Measurements from ENCODE around the gene ADAMTS9. TPM values are rescaled to one million over a fixed set of nuclear protein-coding genes. Genes with fewer than 3 reads are reported as not detected.

Gene ADAMTS9
- total and polyA plus RNA-seq, 2 of the 13 experiments (the other 11 are each of a cell fraction or from before 2014, with no cell fraction given): 0.02 to 0.09 TPM

DNA sequence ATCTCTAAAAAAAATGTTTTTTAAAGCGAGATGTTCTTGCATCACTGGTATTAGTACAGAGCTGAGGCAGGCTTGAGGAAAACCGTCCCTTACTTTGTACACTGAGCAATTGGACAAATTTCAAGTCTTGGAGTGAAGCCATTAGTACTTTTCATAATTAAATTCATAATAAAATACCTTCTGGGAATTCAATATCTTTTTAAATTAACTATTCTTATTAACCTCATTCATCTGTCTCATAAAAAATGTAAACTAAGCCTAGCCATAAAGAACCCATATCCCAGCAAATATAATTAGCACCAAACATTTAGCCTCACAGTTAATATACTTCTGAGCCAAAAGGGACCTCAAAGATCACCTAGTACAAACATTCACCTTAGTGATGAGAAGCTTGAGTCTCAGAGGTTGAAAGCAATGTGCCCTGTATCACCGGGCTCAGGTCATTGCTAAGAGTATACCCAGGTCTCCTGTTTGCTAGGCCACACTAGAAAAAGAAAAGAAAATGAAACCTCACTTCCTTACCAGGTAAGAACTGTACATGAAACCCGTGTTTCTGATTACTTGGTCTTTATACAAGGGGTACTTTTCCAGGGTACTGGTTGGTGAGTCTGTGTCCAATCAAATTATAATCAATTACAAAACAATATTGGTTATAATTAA lies 192.5 kb downstream of the ADAMTS9 start (continued):
- no peak for TF ChIP-seq PTBP1 (IDR thresholded peaks at IDR 0.05; ENCODE audit: low read depth, low read length, poor library complexity, severe bottlenecking)
- TF ChIP-seq FOXO1 (CRISPR knock-in tag; IDR thresholded peaks at IDR 0.05): no peak
- TF ChIP-seq GFI1 (CRISPR knock-in tag; IDR thresholded peaks at IDR 0.05; ENCODE audit: borderline replicate concordance): no peak
- TF ChIP-seq ZMYM3 (CRISPR knock-in tag; IDR thresholded peaks at IDR 0.05): no peak

DNA sequence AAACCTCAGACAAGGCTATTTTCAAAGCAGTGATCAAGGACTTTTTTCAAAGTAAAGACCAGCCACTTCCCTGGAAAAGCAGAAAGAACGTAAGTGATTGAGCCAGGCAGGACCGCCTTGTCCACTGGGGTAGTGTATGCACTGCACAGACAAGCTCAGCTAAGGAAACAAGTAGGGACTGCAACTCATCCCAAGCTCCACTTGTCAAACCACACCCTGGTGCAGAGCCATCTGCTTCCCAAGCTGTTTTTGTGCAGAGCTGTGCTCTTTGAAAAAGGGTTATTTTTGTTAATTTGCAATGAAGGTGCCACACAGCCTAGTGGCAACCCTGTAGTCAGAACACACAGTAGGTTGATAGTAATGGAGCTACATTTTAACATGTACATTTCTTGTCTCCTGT lies 193.3 kb downstream of the ADAMTS9 start:
- in situ Hi-C loops (cut with HindIII; ENCODE audit: extremely low pct_ligation_motif_present, low pct_unique_long_range_greater_than_20kb): no loop called here
- TF ChIP-seq SRSF4 (IDR thresholded peaks at IDR 0.05; ENCODE audit: low read depth, low read length, poor library complexity, severe bottlenecking) (no peak), ZNF468 (CRISPR knock-in tag; IDR thresholded peaks at IDR 0.05) (no peak), AGO2 (optimal IDR thresholded peaks at IDR 0.05; ENCODE audit: low read depth, low read length) (no peak), NONO (IDR thresholded peaks at IDR 0.05) (no peak), NONO (CRISPR knock-in tag; conservative IDR thresholded peaks at IDR 0.05) (no peak), KAT8 (CRISPR knock-in tag; IDR thresholded peaks at IDR 0.05) (no peak), SOX13 (IDR thresholded peaks at IDR 0.05) (no peak), SOX13 (CRISPR knock-in tag; conservative IDR thresholded peaks at IDR 0.05 in 1 of 2, IDR thresholded peaks at IDR 0.05 in 1 of 2) (no peak), ZNF550 (CRISPR knock-in tag; IDR thresholded peaks at IDR 0.05; ENCODE audit: borderline replicate concordance) (no peak), MZF1 (CRISPR knock-in tag; IDR thresholded peaks at IDR 0.05; ENCODE audit: borderline replicate concordance) (no peak), TCF12 (IDR thresholded peaks at IDR 0.05) (no peak), TCF12 (CRISPR knock-in tag; IDR thresholded peaks at IDR 0.05) (no peak), NR1H2 (CRISPR knock-in tag; IDR thresholded peaks at IDR 0.05; ENCODE audit: borderline replicate concordance, low read depth) (no peak)
- TF ChIP-seq, protein P1, sequence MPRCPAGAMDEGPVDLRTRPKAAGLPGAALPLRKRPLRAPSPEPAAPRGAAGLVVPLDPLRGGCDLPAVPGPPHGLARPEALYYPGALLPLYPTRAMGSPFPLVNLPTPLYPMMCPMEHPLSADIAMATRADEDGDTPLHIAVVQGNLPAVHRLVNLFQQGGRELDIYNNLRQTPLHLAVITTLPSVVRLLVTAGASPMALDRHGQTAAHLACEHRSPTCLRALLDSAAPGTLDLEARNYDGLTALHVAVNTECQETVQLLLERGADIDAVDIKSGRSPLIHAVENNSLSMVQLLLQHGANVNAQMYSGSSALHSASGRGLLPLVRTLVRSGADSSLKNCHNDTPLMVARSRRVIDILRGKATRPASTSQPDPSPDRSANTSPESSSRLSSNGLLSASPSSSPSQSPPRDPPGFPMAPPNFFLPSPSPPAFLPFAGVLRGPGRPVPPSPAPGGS (CRISPR knock-in tag; IDR thresholded peaks at IDR 0.05): 0 out of 2 replicates have a peak, but pooled peaks have one; percentile 34
- TF ChIP-seq, protein P2, sequence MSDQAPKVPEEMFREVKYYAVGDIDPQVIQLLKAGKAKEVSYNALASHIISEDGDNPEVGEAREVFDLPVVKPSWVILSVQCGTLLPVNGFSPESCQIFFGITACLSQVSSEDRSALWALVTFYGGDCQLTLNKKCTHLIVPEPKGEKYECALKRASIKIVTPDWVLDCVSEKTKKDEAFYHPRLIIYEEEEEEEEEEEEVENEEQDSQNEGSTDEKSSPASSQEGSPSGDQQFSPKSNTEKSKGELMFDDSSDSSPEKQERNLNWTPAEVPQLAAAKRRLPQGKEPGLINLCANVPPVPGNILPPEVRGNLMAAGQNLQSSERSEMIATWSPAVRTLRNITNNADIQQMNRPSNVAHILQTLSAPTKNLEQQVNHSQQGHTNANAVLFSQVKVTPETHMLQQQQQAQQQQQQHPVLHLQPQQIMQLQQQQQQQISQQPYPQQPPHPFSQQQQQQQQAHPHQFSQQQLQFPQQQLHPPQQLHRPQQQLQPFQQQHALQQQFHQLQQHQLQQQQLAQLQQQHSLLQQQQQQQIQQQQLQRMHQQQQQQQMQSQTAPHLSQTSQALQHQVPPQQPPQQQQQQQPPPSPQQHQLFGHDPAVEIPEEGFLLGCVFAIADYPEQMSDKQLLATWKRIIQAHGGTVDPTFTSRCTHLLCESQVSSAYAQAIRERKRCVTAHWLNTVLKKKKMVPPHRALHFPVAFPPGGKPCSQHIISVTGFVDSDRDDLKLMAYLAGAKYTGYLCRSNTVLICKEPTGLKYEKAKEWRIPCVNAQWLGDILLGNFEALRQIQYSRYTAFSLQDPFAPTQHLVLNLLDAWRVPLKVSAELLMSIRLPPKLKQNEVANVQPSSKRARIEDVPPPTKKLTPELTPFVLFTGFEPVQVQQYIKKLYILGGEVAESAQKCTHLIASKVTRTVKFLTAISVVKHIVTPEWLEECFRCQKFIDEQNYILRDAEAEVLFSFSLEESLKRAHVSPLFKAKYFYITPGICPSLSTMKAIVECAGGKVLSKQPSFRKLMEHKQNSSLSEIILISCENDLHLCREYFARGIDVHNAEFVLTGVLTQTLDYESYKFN (CRISPR knock-in tag; conservative IDR thresholded peaks at IDR 0.05): 0 out of 2 replicates have a peak, but pooled peaks have one; percentile 5
- Histone ChIP-seq H3K79me2 (ENCODE audit: insufficient read depth, low read length) (no peaks in the 10 kb centered on the region), H3K9me3 (ENCODE audit: low read length) (no peaks in the 10 kb centered on the region), H3K4me1 (ENCODE audit: insufficient read depth, low read length) (peaks cover 58% of the 10 kb centered on the region), H3K9ac (ENCODE audit: insufficient read depth, low read depth, low read length) (no peak overlapping the region), H4K20me1 (ENCODE audit: insufficient read depth, low read length) (no peaks in the 10 kb centered on the region), H3K4me3 (replicated peaks in 1 of 3; ENCODE audit: insufficient read depth in 1 of 3, low read depth in 2 of 3, low read length in 3 of 3) (no peak overlapping the region), H3K36me3 (replicated peaks in 1 of 2; ENCODE audit: control insufficient read depth in 1 of 2, insufficient read depth in 2 of 2, low read length in 2 of 2) (no peaks in the 10 kb centered on the region), H3K27me3 (ENCODE audit: control insufficient read depth in 1 of 2, insufficient read depth in 2 of 2, low read length in 2 of 2) (peaks cover 9 to 84% of the 10 kb centered on the region in 2 experiments; a peak in 4 of 5 replicates), H3K4me2 (ENCODE audit: low read depth, low read length) (no peak overlapping the region; the same call in 1 of the 2 replicates), H2AFZ (ENCODE audit: low read length) (no peak overlapping the region), H3K27ac (ENCODE audit: extremely low read length, insufficient read depth, low read length) (no peak overlapping the region)
- intact Hi-C loops (cut with micrococcal nuclease; ENCODE audit: unreplicated experiment): no loop called here
- DNase-seq (ENCODE audit: low spot score) (no peak), ATAC-seq (peak; percentile 37; the same call in 2 of the 3 replicates), FAIRE-seq (no peak)
- ChIA-PET CTCF (ENCODE audit: low intra/inter-chr PET ratio, low total read pairs) (no interaction called here), POLR2A (no interaction called here)
- 33% methylated on average over 2 of the region's 2 CpGs for WGBS (ENCODE audit: low lambda C conversion rate)
- BruUV-seq (replicated peaks): no TSS peak
